IPS-NIHi7 (cell line): ENCODE measurements around the gene ZNF90.
"Not testable (repeated sequence)": the region's sequence is repeated elsewhere in the genome, so short reads cannot be mapped to it uniquely, and the experiment has no call there.

Experiments used
- DNase-seq: peaks from one replicate; pipeline ENCODE4 v3.0.0; 2012; ENCODE audit warnings: mixed read lengths; ENCODE audit errors: extremely low spot score

The ZNF90 gene

DNA sequence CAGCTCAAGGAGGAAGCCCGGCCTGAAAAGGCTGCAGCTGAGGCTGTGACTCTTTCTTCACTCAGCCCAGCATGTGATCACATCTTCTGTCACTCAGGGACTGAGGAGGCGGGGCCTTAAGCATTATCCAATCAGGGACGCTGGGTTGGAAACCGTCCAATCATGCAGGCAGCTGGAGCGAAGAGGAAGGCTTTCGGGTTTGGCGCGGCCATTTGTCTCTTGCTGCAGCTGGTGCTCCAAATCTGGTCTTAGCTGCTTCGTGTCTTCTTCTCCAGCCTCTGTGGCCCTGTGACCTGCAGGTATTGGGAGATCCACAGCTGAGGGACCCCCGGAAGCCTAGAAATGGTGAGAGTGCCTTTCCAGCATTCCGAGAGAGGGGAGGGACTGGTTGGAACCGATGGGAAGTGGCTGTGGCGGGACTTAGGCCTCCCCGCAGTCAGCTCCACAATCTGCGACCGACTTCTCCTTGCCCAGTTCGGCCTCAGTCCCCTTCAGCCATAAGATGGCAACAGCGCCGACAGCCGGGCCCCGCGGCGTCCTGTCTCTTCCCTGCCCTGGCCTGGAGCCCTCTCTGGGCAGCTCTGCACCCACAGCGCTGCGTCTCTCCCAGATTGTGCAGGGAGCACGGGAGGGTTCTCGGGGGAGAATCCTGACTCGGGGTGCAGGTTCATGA, at the start of gene ZNF90:
Gene ZNF90, plus strand, starts transcription at position 210 of the 673 bp plus-strand sequence. Its CDS starts 133 bp downstream, at position 343.
- peak; percentile 89 for DNase-seq

DNA sequence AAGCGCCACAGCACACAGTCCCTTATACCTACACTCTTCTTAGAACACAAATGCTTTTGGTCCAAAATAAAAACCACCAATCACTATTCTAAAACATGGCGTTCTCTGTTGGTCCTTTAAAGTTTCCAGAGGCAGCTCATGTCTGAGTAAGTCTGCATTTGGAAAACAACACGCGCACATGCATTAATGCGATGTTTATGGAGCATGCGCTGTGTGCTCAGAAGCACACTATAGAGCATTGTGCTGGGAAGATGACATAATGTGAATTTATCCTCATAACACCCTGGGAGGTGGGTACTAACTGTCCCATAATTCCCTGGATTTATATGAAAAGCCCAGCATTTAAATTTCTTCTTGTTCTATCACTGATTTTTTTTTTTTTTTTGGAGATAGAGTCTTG, 49.2 kb upstream of the ZNF90 start:
- no peak for DNase-seq

DNA sequence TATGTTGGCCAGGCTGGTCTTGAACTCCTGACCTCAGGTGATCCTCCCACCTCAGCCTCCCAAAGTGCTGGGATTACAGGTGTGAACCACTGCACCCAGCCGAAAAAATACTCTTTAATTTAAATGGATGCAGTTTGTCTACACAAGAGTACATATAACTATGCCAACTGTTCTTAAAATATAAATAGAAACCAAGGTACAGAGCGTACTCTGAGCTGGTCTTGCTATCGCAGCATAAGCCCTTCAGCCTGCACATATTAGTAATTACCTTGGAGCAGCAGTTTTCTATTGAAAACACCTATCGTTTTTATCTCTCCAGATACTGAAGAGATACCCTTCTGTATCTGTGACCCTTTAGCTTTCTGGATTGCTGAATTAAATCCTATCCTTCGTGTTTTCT, 41.9 kb upstream of the ZNF90 start:
- no peak for DNase-seq

DNA sequence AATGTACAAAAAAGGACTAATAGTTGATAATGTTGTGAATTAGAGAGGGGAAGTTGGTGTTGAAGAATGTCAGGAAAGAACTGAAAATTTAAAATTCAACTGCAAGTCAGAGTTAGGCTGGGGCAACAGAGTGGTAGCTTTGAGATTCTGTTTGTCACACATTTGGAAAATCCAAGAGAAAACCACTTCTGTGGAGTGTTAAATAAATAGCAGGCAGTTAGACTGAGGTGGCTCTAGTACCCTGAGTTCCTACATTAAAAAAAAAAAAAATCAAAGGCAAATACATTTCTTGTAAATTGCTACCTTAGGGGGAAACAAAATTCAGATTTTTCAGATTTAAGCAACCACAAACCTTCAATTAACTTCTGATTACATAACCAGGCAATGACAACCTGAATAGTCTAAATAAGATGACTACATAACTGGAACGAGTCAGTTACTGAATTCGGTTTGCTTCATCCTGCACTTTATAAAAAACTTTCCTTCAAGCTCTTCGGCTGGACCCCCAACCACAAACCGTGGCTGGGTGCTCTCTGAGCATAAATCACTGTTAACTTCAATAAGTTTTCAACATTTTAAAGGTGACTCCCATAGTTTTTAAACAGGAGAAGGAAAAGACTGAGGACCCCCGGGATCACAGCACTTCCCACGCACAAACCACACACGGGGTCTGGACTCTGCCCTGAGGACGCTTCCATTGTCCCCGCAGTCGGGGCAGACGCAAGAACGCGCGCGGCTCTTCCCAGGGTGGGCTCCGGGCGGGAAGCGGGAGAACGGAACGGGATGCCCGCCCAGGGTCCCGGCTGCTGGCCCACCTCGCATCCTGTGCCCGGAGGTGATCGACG, 39.2 kb upstream of the ZNF90 start:
- DNase-seq: peak; percentile 14

DNA sequence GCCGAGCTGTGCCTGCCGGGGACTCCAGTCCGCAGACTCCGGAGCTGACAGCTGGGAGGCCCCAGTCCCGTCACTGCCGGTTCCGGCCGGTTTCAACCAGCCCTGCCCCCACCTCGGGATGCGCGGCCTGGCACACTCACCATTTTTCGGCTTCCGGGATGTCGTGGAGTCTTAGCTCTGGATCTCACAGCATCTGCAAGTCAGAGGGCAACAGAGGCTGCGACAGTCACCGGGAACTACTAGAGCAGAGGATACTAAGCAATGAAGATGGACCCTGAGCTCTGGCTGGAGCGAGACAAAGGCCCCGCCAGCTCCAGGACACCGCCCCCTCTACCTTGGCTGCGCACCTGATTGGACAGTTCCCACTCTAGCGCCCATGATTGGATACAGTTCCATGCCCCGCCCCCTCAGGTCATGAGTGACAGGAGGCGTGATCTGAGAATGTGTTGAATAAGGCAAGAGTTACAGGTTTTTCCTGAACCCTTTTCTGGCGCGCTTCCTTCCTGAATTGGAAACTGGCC, 38.5 kb upstream of the ZNF90 start, which contains the start of gene ZNF682:
Gene ZNF682, minus strand, starts transcription at position 303 of the 521 bp plus-strand sequence. Its CDS starts 160 bp downstream, at position 143.
- peak; percentile 98 for DNase-seq

DNA sequence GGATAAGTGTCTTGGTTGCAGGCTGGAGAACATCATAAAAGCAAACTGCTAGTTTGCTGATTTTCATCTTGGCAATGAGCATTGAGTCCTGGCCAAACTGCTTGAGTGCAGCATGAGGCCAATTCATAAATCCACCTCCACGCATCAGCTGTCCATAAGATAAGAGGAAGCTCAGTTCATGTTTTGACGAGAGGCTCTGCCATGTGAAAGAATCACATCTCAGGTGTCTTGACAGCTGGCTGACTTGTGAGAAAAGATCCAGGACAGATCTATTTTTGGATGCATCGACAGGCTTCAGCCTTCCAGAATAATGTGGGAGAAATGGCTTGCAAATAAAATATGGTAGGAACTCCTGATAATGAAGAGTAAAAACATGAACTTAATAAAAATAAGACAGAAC, 33.1 kb upstream of the ZNF90 start:
- DNase-seq: no peak

DNA sequence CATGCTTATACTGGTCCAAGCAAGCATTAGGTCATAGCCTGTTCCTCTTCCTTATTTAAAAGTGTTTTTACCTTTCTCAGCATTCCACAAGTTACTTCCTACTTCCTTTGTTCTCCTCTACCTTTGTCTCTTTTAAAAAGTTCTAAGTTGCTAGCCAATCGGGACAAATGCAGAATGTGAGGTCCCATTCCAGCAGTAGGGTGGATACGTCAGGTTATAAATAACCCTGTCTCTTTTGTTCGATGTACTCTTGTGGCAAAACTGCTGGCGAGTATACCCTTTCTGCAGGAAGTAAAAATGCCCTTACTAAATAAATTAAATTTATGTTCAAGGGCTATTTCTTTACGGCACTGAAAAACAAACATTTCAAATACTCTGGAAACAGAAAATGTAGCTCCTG, 32.1 kb upstream of the ZNF90 start:
- DNase-seq: not testable (repeated sequence)

DNA sequence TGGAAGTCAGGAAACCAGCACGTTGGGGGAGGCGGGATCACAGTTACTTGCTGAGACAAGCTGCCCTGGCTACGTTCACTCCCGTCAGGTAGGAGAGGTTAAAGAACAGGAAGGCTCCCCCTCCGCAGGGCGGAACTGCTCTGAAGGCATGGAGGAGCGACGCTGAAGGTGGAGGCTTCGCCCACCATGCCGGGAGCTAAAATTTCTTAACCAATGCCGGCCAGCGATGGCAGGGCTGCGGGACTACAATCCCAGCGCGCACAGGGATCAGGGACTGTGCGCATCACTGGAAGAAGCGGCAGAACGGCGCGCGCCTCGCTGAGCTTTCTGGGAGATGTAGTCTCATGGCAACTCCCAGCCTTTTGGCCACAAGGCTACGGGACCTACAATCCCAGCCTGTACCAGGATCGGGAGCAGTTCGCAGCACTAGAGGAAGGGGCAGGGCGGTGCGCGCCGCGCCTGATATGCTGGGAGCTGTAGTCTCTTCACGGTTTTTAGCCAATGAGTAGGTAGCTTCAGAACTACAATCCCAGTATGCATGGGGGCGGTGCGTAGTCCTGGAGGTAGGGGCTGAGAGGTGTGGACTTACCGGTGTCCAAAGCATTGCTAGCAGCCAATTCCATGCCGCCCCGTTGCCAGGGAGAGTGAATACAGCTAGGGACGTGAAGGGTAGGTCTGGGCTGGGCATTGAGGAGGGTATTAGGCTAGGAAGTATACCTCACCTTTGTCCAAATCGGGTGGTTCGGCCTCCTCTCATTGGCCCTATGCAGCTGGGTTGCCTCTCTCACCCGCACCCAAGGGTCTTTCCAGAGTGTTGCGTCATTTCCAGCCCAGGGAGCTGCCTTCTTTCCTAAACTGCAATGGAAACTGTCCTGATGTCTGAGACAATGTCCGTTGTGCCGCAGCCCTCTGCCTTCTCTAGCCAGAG, 25.7 kb upstream of the ZNF90 start:
- DNase-seq: peak; percentile 85

DNA sequence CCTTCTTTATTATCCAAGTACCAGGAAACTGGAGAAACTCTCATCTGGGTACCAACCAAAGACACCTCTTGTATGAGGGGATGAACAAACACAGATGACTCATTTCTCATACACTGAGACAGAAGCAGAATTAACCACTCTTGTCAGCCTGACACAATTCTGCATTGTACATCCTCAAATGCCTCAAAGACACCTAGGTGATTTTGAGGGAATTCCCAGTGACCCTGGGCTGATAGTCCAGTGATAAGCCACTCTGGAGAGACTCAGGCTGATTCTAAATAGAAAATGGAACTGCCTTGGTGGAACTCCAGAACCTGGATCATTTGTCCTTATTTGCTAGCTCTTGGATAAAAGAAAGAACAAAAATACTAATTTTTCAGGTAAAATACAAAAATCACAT, 19.1 kb upstream of the ZNF90 start:
- not testable (repeated sequence) for DNase-seq

DNA sequence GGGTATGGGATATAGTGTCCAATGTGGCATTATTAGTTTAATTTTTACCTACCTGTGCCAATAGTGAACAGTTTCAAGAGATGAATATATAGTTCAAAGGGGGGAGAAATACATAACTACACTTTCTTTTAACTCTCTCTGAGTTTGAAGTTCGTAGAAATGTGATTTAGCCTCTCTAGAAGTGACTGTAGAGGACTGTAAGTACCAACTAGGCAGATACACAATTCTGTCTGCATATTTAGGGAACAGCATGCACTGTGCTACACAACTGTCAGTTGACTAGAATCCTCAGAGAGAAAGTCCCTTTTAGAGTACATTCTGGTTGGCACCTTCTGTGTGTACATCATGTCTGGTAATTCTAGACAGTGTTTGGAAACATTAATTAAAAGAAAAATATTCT, 17.5 kb upstream of the ZNF90 start:
- no peak for DNase-seq

DNA sequence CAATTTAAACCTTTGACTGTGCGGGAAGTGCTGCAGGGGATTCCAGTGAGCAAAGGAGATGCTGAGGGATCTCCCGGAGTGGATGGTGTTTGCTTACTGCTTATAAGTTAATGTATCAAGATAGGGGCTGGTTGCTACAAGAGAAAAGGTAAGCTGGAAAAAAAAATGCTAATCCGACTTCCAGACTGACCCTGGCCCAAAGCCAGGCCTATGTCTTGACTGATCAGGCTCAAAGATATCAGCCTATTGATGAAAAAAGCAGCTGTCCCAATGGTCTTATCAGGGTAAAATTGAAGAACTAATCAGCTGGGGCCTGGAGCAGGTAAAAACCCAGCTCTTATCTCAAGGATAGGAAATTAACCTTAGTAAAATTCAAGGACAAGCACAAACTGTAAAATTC, 10.9 kb upstream of the ZNF90 start:
- DNase-seq: no peak

DNA sequence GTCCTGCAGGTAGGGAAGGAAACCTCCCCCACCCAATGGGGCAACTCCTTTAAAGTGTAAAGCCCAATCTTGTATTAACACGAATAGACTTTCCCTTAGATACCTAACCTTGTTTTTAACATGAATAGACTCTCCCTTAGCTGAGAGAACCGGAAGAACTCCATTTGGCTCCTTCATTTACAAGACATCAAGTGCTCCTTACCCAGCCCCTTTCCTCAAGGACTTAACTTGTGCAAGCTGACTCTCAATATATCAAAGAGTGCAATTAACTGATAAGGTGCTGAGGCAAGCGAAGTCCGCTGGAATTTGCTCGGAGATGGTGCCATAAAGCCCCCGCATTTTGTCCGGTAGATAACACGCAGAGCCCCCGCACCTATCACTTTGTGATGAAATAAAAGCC, 9.9 kb upstream of the ZNF90 start:
- DNase-seq: no peak

DNA sequence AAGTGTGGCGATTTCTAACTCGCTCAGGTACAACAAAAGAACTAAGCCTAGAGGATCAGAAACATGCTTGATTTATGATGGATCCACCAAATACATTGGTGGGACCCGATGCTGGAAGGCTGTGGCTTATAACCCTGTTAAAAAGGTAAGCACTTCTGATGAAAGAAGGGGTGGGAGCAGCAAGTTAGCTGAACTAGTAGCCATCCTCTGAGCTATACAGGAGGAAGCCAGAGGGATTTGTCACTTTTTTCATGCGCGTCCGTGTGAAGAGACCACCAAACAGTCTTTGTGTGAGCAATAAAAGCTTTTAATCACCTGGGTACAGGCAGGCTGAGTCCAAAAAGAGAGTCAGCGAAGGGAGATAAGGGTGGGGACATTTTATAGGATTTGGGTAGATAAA, 9.2 kb upstream of the ZNF90 start:
- not testable (repeated sequence) for DNase-seq

DNA sequence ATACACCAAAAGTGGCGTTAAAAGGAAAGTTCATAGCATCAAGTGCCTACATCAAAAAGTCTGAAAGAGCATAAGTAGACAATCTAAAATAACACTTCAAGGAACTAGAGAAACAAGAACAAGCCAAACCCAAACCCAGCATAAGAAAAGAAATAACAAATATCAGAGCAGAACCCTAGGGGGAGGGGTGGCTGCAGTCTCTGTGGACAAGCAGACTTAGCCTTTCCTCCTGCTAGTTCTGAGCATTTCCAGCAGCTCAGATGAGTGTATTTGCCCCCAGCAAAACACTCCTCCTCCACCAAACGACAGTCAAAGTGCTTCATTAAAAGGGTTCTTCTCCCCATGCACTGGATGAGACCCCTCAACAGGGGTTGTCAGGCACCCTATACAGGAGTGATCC, 7.1 kb upstream of the ZNF90 start:
- no peak for DNase-seq

DNA sequence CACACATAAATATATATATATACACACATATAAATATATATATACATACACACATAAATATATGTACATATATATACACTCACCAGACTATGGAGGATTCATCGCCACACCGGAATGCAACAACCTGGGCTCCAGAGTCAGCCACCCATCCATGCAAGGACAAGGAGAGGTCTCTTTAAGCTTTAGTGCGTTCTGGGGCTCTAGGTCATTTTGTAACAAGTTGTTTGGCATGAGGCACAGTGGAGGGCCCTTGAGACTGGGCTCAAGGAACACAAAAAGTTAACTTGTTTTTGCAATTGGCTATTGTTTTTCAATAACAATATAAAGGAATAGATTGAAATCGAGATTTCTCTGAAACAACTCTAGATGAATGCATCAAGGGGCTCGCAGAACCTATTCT, 4.9 kb upstream of the ZNF90 start:
- DNase-seq: no peak

DNA sequence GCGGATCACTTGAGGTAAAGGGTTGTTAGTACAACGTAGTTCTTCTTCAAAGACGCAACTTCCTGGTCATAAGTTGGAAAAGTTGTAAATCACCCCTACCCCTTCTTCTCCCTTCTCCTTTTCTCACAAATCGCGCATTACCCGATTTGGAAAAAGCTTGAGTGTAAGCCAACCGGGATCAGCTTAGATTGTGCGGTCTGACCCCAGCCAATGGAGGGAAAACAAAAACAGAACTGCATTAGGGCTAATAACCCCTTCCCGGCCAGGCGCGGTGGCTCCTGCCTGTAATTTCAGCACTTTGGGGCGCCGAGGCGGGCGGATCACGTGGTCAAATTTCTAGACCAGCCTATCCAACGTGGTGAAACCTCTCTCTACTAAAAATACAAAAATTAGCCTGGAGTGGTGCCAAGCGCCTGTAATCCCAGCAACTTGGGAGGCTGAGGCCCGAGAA, 806 bp downstream of the ZNF90 start:
- no peak for DNase-seq

DNA sequence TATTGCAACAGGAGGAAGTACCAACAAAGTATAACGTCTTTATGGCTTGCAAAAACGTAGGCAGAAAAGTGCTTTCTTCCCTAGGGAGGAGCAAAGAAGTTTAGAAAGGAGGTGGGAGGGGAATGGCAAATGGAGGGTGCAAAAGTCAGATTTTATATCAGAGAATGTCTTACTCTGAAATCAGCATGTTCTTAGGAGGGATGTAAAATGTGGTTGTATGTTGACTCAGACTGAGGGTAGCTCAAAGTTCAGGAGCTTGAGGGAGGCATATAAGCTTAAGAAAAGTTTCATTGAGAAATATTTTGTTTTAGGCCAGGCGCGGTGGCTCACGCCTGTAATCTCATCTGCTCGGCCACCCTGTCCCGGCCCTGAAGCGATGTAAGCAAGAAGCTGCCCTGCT, 1.7 kb downstream of the ZNF90 start:
- no peak for DNase-seq

DNA sequence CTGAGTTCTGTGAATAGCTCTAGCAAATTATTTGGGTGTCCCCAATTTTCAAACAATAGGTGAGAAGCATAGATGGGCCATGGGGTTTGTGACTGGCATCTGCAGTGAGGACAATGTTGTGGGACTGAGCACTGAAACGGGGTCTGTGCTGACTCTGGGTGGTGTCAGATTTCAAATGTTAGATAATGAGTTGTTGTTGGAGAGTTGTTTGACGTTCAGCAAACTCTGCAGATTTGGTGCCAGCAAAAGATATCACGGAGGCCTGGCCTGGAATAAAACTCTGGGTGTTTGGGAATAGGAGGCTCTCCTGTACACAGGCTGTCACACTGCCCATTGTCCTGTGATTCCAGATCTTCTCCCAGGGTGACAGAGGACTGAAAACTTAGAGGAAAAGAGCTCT, 2.9 kb downstream of the ZNF90 start:
- no peak for DNase-seq

DNA sequence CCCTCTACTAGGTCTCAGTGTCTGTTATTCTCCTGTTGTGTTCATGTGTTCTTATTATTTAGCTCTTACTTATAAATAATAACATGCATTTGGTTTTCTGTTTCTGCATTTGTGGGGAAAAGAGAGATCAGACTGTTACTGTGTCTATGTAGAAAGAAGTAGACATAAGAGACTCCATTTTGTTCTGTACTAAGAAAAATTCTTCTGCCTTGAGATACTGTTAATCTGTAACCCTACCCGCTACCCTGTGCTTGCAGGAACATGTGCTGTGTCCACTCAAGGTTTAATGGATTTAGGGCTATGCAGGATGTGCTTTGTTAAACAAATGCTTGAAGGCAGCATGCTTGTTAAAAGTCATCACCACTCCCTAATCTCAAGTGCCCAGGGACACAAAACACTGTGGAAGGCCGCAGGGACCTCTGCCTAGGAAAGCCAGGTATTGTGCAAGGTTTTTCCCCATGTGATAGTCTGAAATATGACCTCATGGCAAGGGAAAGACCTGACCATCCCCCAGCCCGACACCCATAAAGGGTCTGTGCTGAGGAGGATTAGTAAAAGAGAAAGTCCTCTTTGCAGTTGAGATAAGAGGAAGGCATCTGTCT, 4.5 kb downstream of the ZNF90 start:
- DNase-seq: not testable (repeated sequence)

DNA sequence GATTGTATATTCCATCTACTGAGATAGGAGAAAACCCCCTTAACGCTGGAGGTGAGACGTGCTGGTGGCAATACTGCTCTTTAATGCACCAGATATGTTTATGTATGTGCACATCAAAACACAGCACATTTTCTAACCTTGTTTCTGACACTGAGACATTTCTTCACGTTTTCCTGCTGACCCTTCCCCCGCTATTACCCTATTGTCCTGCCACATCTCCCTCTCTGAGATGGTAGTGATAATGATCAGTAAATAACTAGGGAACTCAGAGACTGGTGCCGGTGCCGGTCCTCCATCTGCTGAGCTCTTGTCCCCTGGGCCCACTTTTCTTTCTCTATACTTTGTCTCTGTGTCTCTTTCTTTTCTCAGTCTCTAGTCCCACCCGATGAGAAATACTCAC, 5.1 kb downstream of the ZNF90 start:
- DNase-seq: not testable (repeated sequence)

DNA sequence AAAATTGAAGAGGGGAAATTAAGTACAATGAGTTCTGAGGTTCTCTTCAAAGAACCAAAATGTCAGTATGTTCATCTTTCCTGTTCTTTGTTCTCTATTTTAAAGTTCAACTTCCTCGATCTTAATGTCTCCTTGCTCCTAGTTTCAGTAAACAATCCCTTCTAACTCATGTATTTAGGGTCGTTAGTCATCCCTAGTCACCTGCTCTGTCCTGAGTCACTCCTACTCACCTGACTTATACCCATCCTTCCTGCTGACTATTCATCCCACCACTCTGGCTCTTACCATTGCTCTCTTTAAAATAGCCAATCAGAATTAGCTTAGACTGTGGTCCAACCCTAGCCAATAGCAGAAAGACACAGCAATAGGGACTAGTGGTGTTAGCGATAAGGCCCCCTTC, 24.3 kb downstream of the ZNF90 start:
- no peak for DNase-seq
